ENCODE results near the gene CIT. TPM values are rescaled to one million over a fixed set of nuclear protein-coding genes. Genes with fewer than 3 reads are reported as not detected.

The CIT gene
- total RNA-seq, 2 experiments from 2014 or later: 1.3 to 1.9 TPM

DNA sequence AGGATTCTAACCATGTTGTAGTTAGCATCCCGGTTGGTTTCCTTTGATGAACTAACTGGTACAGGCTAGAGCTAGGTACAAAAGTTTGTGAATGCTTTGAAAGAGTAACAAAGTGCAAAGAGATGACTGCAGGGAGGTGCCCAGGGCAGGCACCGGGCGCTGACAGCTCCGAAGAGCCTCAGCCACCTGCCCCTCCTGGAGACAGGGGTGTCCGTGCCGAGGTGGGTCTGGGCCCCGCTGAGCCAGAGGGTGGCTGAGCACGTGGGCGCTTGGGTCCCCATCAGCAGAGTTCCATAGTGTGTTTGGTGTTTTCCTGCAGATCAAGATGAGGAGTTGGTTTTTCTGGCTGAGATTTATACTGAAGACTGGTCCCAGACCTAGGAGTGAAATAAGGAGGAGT is 189.2 kb downstream of the CIT start:
- H3K9me3 Mint-ChIP-seq: no peaks in the 10 kb centered on the region
- no peaks in the 10 kb centered on the region for H3K27me3 ChIP-seq (ENCODE audit: control insufficient read depth in 1 of 2, insufficient read depth in 2 of 2, low read length in 2 of 2)
- no peak overlapping the region for H3K27ac ChIP-seq (ENCODE audit: low read depth in 1 of 2, low read length in 2 of 2)
- H3K36me3 ChIP-seq (ENCODE audit: insufficient read depth, low read length): no peaks in the 10 kb centered on the region
- no peaks in the 10 kb centered on the region for H3K9me3 ChIP-seq (ENCODE audit: control insufficient read depth in 1 of 2, insufficient read depth in 1 of 2, low read length in 2 of 2)
- H3K36me3 Mint-ChIP-seq (ENCODE audit: low read depth): peaks cover 5% of the 10 kb centered on the region
- peaks cover 2% of the 10 kb centered on the region for H3K4me1 ChIP-seq (ENCODE audit: insufficient read depth, low read length)
- ATAC-seq (ENCODE audit: poor library complexity) (no peak), DNase-seq (no peak)
- H3K27me3 Mint-ChIP-seq: no peaks in the 10 kb centered on the region
- intact Hi-C loops (cut with DNase I, micrococcal nuclease): no loop called here
- H3K4me3 ChIP-seq (ENCODE audit: low read length): no peak overlapping the region
- ChIA-PET POLR2A (no interaction called here), CTCF (interaction anchor here (1.1 kb wide), 1 partner anchor 20 kb away, joined by 3 read pairs; the partner anchor contains the start of gene PRKAB1)
- H3K4me3 Mint-ChIP-seq: no peak overlapping the region
- TF ChIP-seq, protein P1, sequence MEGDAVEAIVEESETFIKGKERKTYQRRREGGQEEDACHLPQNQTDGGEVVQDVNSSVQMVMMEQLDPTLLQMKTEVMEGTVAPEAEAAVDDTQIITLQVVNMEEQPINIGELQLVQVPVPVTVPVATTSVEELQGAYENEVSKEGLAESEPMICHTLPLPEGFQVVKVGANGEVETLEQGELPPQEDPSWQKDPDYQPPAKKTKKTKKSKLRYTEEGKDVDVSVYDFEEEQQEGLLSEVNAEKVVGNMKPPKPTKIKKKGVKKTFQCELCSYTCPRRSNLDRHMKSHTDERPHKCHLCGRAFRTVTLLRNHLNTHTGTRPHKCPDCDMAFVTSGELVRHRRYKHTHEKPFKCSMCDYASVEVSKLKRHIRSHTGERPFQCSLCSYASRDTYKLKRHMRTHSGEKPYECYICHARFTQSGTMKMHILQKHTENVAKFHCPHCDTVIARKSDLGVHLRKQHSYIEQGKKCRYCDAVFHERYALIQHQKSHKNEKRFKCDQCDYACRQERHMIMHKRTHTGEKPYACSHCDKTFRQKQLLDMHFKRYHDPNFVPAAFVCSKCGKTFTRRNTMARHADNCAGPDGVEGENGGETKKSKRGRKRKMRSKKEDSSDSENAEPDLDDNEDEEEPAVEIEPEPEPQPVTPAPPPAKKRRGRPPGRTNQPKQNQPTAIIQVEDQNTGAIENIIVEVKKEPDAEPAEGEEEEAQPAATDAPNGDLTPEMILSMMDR (IDR thresholded peaks at IDR 0.05): no peak
- H3K4me1 Mint-ChIP-seq (ENCODE audit: low read depth): peaks cover 4% of the 10 kb centered on the region
- no peak overlapping the region for H3K27ac Mint-ChIP-seq

DNA sequence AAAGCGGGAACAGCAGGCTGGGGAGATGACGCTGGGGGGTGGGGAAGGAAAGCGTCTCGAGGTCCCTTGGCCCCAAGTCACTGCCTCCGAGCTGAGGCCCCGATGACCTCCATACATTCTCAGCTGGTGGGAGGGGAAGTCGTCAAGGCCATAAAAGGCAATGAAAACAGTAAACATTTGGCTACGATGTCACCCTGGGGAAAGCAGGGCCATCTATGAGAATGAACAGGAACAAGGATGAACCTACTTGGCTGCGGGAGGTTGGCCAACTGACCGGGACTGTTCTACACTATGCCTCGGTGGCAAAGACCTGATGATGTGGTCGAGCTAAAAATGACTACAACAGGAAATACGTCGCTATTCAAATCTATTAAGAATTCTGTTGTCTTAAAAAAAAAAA is 189.7 kb downstream of the CIT start:
- TF ChIP-seq, protein P1 (IDR thresholded peaks at IDR 0.05): no peak
- Histone ChIP-seq H3K9me3 (ENCODE audit: control insufficient read depth in 1 of 2, insufficient read depth in 1 of 2, low read length in 2 of 2) (no peaks in the 10 kb centered on the region), H3K27me3 (ENCODE audit: control insufficient read depth in 1 of 2, insufficient read depth in 2 of 2, low read length in 2 of 2) (no peaks in the 10 kb centered on the region), H3K4me1 (ENCODE audit: insufficient read depth, low read length) (peaks cover 5% of the 10 kb centered on the region), H3K36me3 (ENCODE audit: insufficient read depth, low read length) (no peaks in the 10 kb centered on the region), H3K4me3 (ENCODE audit: low read length) (no peak overlapping the region), H3K27ac (ENCODE audit: low read depth in 1 of 2, low read length in 2 of 2) (no peak overlapping the region)
- CTCF ChIA-PET: interaction anchor here (1.1 kb wide), 1 partner anchor 20 kb away, joined by 3 read pairs; the partner anchor contains the start of gene PRKAB1
- H3K27me3 Mint-ChIP-seq: no peaks in the 10 kb centered on the region
- no peak overlapping the region for H3K27ac Mint-ChIP-seq
- H3K9me3 Mint-ChIP-seq: no peaks in the 10 kb centered on the region
- no peak overlapping the region for H3K4me3 Mint-ChIP-seq
- DNase-seq (no peak), ATAC-seq (ENCODE audit: poor library complexity) (no peak)
- intact Hi-C loops (cut with DNase I, micrococcal nuclease): no loop called here
- peaks cover 8% of the 10 kb centered on the region for H3K4me1 Mint-ChIP-seq (ENCODE audit: low read depth)
- H3K36me3 Mint-ChIP-seq (ENCODE audit: low read depth): peaks cover 7% of the 10 kb centered on the region
- POLR2A ChIA-PET: no interaction called here

DNA sequence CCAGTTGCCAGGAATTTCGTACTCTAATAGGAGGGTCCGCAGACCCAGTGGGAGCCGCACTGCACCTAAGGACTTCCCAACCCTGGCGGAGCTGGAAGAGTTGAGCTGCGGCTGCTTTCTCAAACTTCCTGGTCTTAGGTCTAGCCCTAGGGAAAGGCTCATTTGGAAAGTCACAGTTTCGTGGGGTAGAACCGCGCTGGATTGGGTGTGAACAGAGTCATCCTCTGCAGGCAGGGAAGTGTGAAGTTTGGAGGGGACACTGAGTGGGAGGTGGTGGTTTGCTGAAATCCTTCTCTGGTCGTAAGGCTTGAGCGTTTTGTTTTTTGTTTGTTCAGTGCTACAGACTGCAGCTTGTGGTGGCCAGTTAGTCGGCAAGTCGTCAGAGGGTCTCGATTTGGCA is 190.3 kb downstream of the CIT start:
- peaks cover 11% of the 10 kb centered on the region for H3K4me1 ChIP-seq (ENCODE audit: insufficient read depth, low read length)
- TF ChIP-seq, protein P1 (IDR thresholded peaks at IDR 0.05): no peak
- no peak overlapping the region for H3K27ac ChIP-seq (ENCODE audit: low read depth in 1 of 2, low read length in 2 of 2)
- intact Hi-C loops (cut with DNase I, micrococcal nuclease): no loop called here
- Mint-ChIP-seq H3K27ac (no peak overlapping the region), H3K9me3 (no peaks in the 10 kb centered on the region), H3K4me3 (no peak overlapping the region), H3K36me3 (ENCODE audit: low read depth) (peaks cover 7% of the 10 kb centered on the region), H3K27me3 (no peaks in the 10 kb centered on the region), H3K4me1 (ENCODE audit: low read depth) (peaks cover 9% of the 10 kb centered on the region)
- H3K4me3 ChIP-seq (ENCODE audit: low read length): no peak overlapping the region
- peaks cover 4% of the 10 kb centered on the region for H3K36me3 ChIP-seq (ENCODE audit: insufficient read depth, low read length)
- no peaks in the 10 kb centered on the region for H3K27me3 ChIP-seq (ENCODE audit: control insufficient read depth in 1 of 2, insufficient read depth in 2 of 2, low read length in 2 of 2)
- ATAC-seq (ENCODE audit: poor library complexity): no peak
- ChIA-PET CTCF (no interaction called here), POLR2A (no interaction called here)
- no peak for DNase-seq
- no peaks in the 10 kb centered on the region for H3K9me3 ChIP-seq (ENCODE audit: control insufficient read depth in 1 of 2, insufficient read depth in 1 of 2, low read length in 2 of 2)

Measured in CD4-positive, alpha-beta T cell (primary cell).